HAP-1 (cell line): Measurements from ENCODE around the gene ZNF175.

Experiments used
- DNase-seq, 2 experiments: peaks; one replicate each; pipeline ENCODE4 v3.0.0-alpha.2; 2016 to 2020; ENCODE audit warnings: low spot score in 2 of 2
- H3K27me3 ChIP-seq: fragments of 250-450 bp; sonication (Bioruptor Pico); 2 replicates; pipeline ENCODE4 v1.5.1; 2020; ENCODE audit warnings: low read depth, mild to moderate bottlenecking, moderate library complexity
- H3K36me3 ChIP-seq: fragments of 250-450 bp; sonication (Bioruptor Pico); replicated peaks from 2 replicates; pipeline ENCODE4 v1.5.1; 2020; ENCODE audit warnings: mild to moderate bottlenecking
- H3K4me1 ChIP-seq: fragments of 250-450 bp; sonication (Bioruptor Pico); 2 replicates; pipeline ENCODE4 v1.5.1; 2020; ENCODE audit warnings: mild to moderate bottlenecking
- H3K4me3 ChIP-seq: fragments of 250-450 bp; sonication (Bioruptor Pico); 2 replicates; pipeline ENCODE4 v1.5.1; 2020; ENCODE audit warnings: mild to moderate bottlenecking, moderate library complexity
- H3K9me3 ChIP-seq: fragments of 250-450 bp; sonication (Bioruptor Pico); 2 replicates; pipeline ENCODE4 v1.5.1; 2020; ENCODE audit warnings: mild to moderate bottlenecking, moderate library complexity
- in situ Hi-C: fragments of 300-500 bp; cut with MboI; formaldehyde crosslinking; loops from 3 replicates; pipeline ENCODE4 v1.14.3; 2020; ENCODE audit warnings: low sequenced_read_pairs, inconsistent platforms, mixed read lengths

ZNF175 gene

DNA sequence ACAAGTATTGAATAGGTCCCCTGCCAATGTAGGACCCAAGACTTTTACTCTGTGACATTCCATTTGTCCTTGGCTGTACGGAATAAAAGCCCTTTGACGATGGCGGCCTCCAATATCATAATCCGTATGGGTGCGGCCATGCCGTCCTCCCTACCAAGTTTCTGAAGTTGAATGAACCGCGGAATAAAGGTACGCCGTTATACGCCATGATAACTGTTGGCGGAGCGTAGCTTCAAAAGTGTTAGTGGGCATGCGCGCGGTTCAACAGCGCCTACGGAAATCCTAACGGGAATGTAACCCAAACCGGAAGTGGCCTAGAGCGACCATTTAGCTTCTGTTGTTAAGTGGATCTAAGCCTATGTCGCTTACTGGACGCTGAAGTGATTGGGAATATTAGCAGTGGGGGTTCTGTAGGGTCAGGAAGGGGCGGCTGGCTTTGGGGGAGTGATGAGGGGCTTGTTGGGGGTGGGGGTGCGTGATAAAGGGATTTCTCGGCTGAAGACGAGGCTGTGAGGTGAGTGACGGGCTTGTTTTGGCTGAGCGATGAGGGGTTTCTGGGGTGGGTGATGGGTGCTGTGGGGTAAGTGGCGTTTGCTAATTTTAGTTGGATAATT, at the start of gene ZNF175:
TSS of gene ZNF175 (plus strand) at position 322 of the 614 bp plus-strand sequence. CDS start 2,047 bp downstream, outside the sequence.
- Histone ChIP-seq H3K4me3 (peak within 1 kb of the TSS; percentile 59), H3K9me3 (no peaks in the 10 kb centered on the region), H3K27me3 (peaks cover 4% of the 10 kb centered on the region; the same call in 1 of the 2 replicates), H3K36me3 (peaks cover 8% of the 10 kb centered on the region), H3K4me1 (peaks cover 9% of the 10 kb centered on the region)
- in situ Hi-C loops, result no loop called here
- DNase-seq, result peak; percentile 94

DNA sequence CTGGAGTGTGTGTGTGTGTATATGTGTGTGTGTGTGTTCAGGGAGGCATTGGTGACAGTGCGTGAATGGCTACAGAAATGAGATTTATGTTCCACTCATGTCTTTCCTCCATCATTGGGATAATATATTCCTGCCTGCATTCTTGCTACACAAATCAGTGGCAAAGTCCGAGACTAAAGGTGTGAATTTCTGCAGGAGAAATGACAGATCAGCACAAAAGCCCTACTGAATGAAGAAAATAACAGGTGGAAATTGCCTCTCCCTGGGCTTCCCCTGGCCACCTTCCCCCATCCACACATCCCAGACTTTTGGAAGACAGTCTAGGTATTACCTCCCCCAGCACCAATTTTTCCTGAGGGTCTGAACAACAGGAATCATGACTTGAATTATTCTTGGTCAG, 49.7 kb upstream of the ZNF175 start:
- no peak overlapping the region for H3K4me3 ChIP-seq
- in situ Hi-C loops, result no loop called here
- DNase-seq, result no peak
- no peaks in the 10 kb centered on the region for H3K4me1 ChIP-seq
- H3K27me3 ChIP-seq, result no peaks in the 10 kb centered on the region
- no peaks in the 10 kb centered on the region for H3K36me3 ChIP-seq
- H3K9me3 ChIP-seq, result no peaks in the 10 kb centered on the region

DNA sequence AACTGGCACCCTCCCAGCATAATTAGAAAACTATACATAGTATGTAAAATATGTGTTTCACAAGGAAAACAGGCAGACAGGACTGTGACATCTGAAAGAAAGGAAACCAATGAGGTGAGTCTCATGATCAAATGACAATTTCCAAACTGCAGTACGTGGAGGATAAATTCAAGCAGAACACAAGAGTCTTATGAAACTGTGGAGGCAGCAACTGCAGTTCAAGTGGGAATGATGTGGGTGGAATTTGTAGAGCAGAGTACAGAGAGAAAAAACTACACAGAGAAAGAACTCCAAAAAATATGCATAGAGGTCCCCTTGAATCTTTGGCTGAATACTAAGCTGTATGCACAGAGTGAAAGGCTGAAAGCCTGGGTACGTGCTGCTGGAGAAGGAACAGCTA, 49.3 kb upstream of the ZNF175 start:
- DNase-seq, result no peak
- Histone ChIP-seq H3K4me1 (no peaks in the 10 kb centered on the region), H3K9me3 (no peaks in the 10 kb centered on the region), H3K27me3 (no peaks in the 10 kb centered on the region), H3K36me3 (no peaks in the 10 kb centered on the region), H3K4me3 (no peak overlapping the region)
- in situ Hi-C loops, result no loop called here

DNA sequence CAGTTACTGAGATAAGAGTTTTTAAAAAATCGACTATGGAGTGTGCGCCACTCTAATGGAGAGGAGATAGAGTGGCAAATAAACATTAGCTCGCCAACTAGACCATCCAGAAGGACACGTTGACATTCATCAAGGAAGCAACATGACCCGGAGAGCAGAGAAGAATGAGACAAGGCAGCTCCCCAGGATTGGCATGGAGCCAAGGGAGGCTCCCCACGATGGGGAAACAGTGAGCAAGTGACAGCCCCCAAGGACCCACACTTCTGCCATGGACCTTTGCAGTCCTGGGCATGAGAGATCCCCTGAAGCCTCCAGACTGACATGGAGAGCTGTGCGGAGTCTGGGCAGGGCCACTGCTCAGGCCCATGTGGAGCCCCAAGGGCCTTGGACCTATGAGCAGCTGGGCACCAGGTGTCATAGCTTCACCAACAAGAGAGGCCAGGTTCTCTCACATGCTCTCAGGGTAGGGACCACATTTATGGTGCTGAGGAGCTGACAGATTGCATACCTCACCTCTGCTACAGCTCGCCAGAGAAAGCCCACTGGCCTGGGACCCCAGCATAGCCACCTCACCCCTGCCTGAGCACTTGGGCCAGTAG, 46.3 kb upstream of the ZNF175 start:
- no peaks in the 10 kb centered on the region for H3K4me1 ChIP-seq
- no peak overlapping the region for H3K4me3 ChIP-seq
- in situ Hi-C loops, result no loop called here
- H3K27me3 ChIP-seq, result no peaks in the 10 kb centered on the region
- no peaks in the 10 kb centered on the region for H3K9me3 ChIP-seq
- no peaks in the 10 kb centered on the region for H3K36me3 ChIP-seq
- no peak for DNase-seq

DNA sequence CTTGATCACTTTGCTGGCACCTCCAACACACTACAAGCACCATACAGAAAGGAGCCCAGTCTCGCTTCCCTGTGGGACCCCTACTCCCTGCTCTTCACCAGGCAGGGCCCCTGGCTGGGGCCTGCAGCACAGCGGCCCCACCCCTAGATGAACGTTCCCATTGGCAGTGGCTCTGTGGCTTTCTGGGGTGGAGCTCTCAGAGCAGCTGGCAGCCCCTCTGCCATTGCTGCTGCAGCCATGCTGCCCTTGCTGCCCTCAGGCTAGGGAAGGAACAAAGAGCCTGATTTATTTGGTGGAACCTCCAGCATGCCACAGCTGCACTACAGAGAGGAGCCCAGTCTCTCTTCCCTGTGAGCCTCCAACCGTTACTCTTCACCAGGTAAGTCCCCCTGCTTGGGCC, 45.4 kb upstream of the ZNF175 start:
- H3K36me3 ChIP-seq, result no peaks in the 10 kb centered on the region
- no peaks in the 10 kb centered on the region for H3K9me3 ChIP-seq
- DNase-seq, result no peak
- H3K4me1 ChIP-seq, result no peaks in the 10 kb centered on the region
- H3K4me3 ChIP-seq, result no peak overlapping the region
- no peaks in the 10 kb centered on the region; the same call in 1 of the 2 replicates for H3K27me3 ChIP-seq
- in situ Hi-C loops, result no loop called here

DNA sequence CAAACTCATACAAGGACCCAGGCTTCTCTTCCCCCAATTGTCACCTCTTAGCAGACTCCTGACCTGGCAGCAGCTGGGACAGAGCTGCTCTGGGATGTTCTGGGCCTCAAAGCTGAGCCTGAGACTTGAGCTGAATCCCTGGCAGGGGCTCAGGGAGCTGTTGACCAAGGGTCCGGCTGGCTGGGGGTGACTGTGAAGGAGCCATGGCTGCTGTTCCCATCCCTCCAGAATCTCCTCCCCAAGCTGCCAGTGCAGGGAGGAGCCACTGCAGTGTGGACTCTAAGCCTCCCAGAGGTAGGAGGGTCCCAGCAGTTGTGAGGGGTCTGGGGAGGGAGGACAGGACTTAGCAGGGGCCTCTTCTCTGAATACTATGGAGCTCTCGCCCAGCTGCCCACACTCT, 41.8 kb upstream of the ZNF175 start:
- DNase-seq, result no peak
- in situ Hi-C loops, result no loop called here
- Histone ChIP-seq H3K4me3 (no peak overlapping the region), H3K9me3 (no peaks in the 10 kb centered on the region), H3K4me1 (no peaks in the 10 kb centered on the region), H3K27me3 (peaks cover 12% of the 10 kb centered on the region), H3K36me3 (no peaks in the 10 kb centered on the region)

DNA sequence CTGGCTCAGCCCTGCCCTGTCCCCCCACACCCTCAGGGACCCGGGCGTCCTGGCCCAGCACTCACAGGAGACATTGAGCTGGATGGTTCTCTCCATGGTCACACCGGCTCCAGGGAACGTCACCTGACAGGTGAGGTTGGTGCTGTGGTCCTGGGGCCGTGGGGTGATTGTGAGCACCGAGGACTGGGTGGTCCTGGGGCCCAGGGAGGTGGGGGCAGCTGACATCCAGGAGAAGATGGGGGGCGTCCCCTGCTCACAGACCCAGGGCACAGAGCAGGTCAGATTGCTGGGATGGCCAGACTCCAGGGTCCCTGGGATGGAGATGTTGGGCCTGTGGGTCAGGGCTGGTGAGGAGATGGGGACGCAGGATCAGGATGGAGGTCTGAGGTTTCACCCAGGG, 40.5 kb upstream of the ZNF175 start:
- Histone ChIP-seq H3K4me1 (no peaks in the 10 kb centered on the region), H3K27me3 (peaks cover 15% of the 10 kb centered on the region), H3K36me3 (no peaks in the 10 kb centered on the region), H3K4me3 (no peak overlapping the region), H3K9me3 (no peaks in the 10 kb centered on the region)
- no peak for DNase-seq
- in situ Hi-C loops, result no loop called here

DNA sequence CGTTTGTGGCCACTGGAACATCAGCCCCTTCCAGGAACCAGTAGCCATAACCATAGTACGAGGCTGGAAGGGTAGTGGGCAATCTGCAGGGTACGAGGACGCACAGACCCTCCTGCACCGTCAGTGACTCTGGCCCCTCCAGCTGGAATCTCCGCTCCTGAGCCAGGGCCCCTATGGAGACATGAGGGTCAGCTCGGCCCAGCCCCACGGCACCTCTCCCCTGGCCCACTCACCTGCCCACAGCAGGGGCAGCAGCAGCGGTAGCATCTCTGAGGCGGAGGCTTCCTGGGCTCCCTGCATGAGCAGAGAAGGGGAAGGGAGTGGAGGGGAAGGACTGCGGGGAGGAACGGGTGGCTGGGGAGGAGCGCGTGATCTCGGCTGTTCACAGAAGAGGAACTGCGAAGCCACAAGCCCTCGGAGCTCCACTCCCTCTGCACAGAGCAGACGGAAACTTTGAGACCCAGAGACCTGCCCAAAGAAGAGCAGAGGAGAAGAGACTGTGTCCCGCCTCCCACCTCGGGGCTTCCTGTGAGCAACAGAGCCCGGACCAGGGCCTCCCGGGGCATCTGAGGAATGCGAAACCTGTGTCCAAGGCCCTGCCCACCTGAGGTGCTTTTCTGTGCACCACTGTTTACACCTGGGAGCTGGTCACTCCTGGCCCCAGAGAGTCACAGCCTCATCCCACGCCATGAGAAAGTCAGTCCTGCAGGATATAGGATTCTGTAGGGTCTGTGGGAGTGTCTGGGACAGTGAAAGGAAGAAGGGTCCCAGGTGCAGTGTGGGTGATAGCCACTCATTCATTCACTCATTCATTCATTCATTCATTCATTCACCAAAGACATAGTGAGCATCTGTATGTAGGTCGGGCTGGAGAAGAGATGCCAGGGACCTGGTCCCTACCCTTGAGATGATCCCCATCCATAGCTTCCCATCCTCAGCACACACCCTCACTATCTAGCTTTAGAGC, 39.5 kb upstream of the ZNF175 start, which contains the start of gene SIGLEC6:
TSS of gene SIGLEC6 (minus strand) at position 322 of the 967 bp plus-strand sequence. CDS start at position 300, 22 bp downstream.
- no peaks in the 10 kb centered on the region for H3K4me1 ChIP-seq
- H3K4me3 ChIP-seq, result no peak within 1 kb of the TSS
- DNase-seq, result no peak
- no peaks in the 10 kb centered on the region for H3K36me3 ChIP-seq
- no peaks in the 10 kb centered on the region for H3K9me3 ChIP-seq
- peaks cover 15% of the 10 kb centered on the region for H3K27me3 ChIP-seq
- in situ Hi-C loops, result no loop called here

DNA sequence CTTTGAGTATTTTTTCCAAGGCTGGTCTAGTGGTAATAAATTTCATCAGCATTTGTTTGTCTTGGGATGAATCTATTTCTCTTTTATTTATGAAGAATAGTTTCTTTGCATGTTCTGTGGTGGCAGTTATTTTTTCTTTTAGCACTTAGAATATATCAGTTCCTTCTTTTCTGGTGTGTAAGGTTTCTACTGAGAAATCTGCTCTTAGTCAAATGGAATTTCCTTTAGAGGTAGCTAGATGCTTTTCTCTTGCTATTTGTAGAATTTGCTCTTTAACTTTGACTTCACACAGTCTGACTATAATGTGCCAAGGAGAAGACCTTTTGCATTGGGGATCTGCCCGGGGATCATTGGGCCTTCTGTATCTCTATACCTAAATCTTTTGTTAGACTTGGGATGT, 35.5 kb upstream of the ZNF175 start:
- H3K4me3 ChIP-seq, result no peak overlapping the region
- no peaks in the 10 kb centered on the region for H3K9me3 ChIP-seq
- H3K4me1 ChIP-seq, result no peaks in the 10 kb centered on the region
- in situ Hi-C loops, result no loop called here
- H3K27me3 ChIP-seq, result peaks cover 15% of the 10 kb centered on the region
- DNase-seq, result no peak
- H3K36me3 ChIP-seq, result no peaks in the 10 kb centered on the region

DNA sequence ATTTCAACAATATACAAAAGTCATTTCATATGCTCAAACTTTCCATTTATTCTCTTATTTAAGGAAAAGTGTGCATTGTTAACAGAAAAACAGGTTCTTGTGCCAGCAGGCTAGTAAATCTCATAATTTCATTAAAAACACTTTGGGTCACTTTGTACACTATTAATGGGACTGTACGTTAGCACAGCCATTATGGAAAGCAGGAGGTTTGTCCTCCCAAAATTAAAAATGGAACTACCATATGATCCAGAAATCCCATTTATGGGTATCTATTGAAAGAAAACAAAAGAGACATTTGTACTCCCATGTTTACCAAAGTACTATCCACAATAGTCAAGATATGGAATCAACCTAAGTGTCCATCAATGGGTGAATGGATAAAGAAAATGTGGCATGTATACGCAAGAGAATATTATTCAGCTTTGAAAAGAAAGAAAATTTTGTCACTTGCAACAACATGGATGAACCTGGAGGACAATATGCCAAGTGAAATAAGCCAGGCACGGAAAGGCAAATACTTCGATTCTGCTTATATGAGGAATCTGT, 31.2 kb upstream of the ZNF175 start:
- in situ Hi-C loops, result no loop called here
- H3K4me3 ChIP-seq, result no peak overlapping the region
- DNase-seq, result no peak
- no peaks in the 10 kb centered on the region for H3K27me3 ChIP-seq
- no peaks in the 10 kb centered on the region for H3K4me1 ChIP-seq
- H3K9me3 ChIP-seq, result no peaks in the 10 kb centered on the region
- H3K36me3 ChIP-seq, result no peaks in the 10 kb centered on the region

DNA sequence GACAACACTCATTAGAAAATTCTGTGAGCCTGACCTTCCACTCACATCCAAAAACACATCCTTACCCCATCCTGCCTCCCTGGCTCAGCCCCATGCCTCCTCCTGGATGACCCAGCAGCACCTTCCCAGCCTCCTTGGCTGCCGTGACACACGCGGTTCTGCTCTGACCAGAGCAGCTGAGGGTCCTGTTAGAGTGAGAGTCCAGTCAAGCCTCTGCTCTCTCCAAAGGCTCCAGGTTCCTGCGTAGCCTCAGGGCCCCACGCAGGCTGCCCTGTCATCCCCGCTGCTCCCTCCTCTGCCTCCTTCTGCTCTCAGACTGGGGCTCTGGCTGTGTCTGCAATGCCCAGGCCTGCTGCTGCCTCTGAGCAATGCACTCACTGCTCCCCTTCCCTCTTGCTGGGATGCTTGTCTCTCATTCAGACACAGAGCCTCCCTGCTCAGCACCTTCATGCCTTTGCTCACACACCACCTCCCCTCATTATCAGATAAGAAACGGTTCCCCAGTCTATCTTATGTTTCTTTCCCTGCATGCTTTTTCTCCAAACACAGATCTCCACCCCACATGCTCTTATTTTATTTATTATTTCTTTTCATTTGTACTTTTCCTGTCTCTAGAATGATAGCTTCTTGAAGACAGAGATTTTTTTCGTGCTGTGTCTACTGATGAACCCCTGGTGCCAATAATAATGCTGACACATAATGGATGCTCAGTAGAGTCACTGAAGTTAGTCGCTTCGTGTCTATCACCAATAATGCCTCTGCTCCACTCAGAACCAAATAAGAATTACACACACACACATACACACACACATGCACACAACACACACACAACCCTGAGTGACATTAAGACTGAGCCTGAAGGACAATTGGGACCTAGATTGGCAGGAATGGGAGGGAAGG, 29.4 kb upstream of the ZNF175 start:
- Histone ChIP-seq H3K27me3 (no peaks in the 10 kb centered on the region), H3K4me3 (no peak overlapping the region), H3K36me3 (no peaks in the 10 kb centered on the region), H3K4me1 (no peaks in the 10 kb centered on the region), H3K9me3 (no peaks in the 10 kb centered on the region)
- no peak for DNase-seq
- in situ Hi-C loops, result no loop called here

DNA sequence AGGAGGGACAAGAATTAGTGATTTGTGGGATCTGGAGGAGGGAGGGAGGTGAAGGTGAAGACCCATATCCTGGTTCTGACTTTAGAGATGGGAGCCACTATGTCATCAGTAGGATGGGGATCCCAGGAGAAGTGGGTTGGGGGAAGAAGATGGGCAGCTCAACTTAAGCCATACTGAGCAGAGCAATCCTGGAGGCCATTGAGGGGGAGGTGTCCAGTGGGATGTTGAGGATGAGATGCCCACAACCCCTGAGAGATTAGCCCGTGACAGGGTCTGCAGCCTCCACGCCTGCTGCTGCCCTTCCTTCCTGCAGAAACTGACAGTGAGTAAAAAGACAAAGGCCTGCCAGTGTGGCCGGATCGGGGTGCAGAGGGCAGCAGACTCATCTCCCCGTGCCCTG, 28.4 kb upstream of the ZNF175 start:
- Histone ChIP-seq H3K4me1 (no peaks in the 10 kb centered on the region), H3K36me3 (no peaks in the 10 kb centered on the region), H3K27me3 (no peaks in the 10 kb centered on the region), H3K9me3 (no peaks in the 10 kb centered on the region), H3K4me3 (no peak overlapping the region)
- in situ Hi-C loops, result no loop called here
- no peak for DNase-seq

DNA sequence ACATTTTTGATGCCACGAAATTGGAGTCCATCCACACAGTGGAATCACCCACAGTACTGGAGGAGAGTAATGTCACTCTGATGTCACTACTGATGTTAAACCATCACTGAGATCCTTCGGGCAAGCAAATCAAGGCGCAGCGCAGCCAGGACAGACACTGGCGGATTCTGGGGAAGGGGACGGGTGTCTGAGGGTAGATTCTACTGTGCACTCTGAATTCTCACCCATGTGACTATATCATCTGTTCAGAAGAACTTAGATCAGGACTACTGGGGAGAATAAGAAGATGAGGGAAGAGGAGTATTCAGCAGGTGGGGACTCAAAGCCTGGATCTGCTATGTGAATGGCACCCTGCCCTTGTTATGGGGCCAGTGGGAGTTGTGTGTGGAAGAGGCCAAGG, 27.0 kb upstream of the ZNF175 start:
- no peaks in the 10 kb centered on the region for H3K27me3 ChIP-seq
- no peaks in the 10 kb centered on the region for H3K9me3 ChIP-seq
- H3K36me3 ChIP-seq, result no peaks in the 10 kb centered on the region
- no peaks in the 10 kb centered on the region for H3K4me1 ChIP-seq
- in situ Hi-C loops, result no loop called here
- DNase-seq, result no peak
- no peak overlapping the region for H3K4me3 ChIP-seq
